ENCODE results near the gene PRKACA. TPM values are rescaled to one million over a fixed set of nuclear protein-coding genes. Genes with fewer than 3 reads are reported as not detected.

Gene PRKACA
- total RNA-seq, 6 experiments from 2014 or later = 137 to 170 (median 149) TPM

DNA sequence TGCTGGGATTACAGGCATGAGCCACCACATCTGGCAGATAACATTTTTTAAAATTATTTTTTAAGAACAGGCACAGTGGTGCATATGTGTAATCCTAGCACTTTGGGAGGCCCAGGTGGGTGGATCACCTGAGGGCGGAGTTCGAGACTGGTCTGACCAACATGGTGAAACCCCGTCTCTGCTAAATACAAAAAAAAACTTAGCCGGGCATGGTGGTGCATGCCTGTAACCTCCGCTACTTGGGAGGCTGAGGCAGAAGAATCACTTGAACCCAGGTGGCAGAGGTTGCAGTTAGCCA lies 55.1 kb downstream of the PRKACA start:
- TF ChIP-seq, protein P1, sequence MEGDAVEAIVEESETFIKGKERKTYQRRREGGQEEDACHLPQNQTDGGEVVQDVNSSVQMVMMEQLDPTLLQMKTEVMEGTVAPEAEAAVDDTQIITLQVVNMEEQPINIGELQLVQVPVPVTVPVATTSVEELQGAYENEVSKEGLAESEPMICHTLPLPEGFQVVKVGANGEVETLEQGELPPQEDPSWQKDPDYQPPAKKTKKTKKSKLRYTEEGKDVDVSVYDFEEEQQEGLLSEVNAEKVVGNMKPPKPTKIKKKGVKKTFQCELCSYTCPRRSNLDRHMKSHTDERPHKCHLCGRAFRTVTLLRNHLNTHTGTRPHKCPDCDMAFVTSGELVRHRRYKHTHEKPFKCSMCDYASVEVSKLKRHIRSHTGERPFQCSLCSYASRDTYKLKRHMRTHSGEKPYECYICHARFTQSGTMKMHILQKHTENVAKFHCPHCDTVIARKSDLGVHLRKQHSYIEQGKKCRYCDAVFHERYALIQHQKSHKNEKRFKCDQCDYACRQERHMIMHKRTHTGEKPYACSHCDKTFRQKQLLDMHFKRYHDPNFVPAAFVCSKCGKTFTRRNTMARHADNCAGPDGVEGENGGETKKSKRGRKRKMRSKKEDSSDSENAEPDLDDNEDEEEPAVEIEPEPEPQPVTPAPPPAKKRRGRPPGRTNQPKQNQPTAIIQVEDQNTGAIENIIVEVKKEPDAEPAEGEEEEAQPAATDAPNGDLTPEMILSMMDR (IDR thresholded peaks at IDR 0.05) = no peak
- Mint-ChIP-seq H3K9me3 (no peaks in the 10 kb centered on the region), H3K36me3 (ENCODE audit: low read depth) (no peaks in the 10 kb centered on the region), H3K27me3 (ENCODE audit: insufficient read depth) (peaks cover 16% of the 10 kb centered on the region), H3K4me3 (no peak overlapping the region), H3K27ac (no peak overlapping the region), H3K4me1 (ENCODE audit: low read depth) (peaks cover 4% of the 10 kb centered on the region; the same call in 1 of the 2 replicates)
- DNase-seq = no peak

- Mint-ChIP-seq H3K4me1 (ENCODE audit: low read depth) (peaks cover 4% of the 10 kb centered on the region; the same call in 1 of the 2 replicates), H3K27ac (no peak within 1 kb of the TSS), H3K4me3 (no peak within 1 kb of the TSS), H3K9me3 (no peaks in the 10 kb centered on the region), H3K27me3 (ENCODE audit: insufficient read depth) (peaks cover 16% of the 10 kb centered on the region), H3K36me3 (ENCODE audit: low read depth) (no peaks in the 10 kb centered on the region)
- no peak for DNase-seq
- TF ChIP-seq, protein P1 (IDR thresholded peaks at IDR 0.05) = no peak
Measured at GRCh38 chr19:14061751-14062557, 55.6 kb downstream of the PRKACA start, which contains the start of gene PALM3. PALM3 (minus strand) TSS chr19:14062076; CDS start chr19:14061980, 96 bp downstream.

DNA sequence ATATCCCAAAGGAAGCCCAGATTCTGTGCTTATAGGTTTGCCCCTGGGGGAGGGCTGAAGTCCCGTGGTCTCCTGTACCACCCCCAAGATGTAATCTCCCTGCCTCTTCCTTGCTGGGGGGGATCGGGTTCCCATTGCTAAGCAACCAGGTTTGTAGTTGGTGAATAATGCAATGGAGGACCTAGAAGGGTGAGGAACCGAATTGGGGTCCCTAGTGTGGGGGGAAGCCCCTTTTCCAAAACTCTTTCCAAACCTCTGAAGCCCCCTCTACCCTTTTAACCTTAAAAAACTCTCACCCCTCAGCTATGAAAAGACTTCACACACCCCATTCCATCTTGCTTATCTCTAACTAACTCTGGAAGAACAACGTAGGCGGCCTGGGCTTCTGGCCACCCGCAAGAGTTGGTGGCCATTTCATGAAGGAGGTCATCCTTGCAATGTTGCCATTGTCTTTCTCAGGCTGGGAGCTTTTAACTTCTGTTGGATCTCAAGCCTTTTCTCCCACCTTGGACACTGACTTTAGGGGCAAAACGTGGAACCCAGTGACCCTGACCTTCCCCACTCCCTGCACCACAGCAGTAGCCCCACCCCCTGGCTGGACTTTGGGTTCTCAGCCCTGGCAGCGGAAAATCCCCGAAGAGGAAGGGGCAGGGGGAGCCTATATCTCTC lies 56.3 kb downstream of the PRKACA start:
- no peak for DNase-seq
- Mint-ChIP-seq H3K36me3 (ENCODE audit: low read depth) (no peaks in the 10 kb centered on the region), H3K4me1 (ENCODE audit: low read depth) (peaks cover 4% of the 10 kb centered on the region; the same call in 1 of the 2 replicates), H3K27ac (no peak overlapping the region), H3K27me3 (ENCODE audit: insufficient read depth) (peaks cover 16% of the 10 kb centered on the region), H3K9me3 (no peaks in the 10 kb centered on the region), H3K4me3 (no peak overlapping the region)
- TF ChIP-seq, protein P1 (IDR thresholded peaks at IDR 0.05) = no peak

- Mint-ChIP-seq H3K36me3 (ENCODE audit: low read depth) (no peaks in the 10 kb centered on the region), H3K4me1 (ENCODE audit: low read depth) (peaks cover 4% of the 10 kb centered on the region; the same call in 1 of the 2 replicates)
- DNase-seq = no peak
Measured at GRCh38 chr19:14059652-14060155, 57.9 kb downstream of the PRKACA start.

DNA sequence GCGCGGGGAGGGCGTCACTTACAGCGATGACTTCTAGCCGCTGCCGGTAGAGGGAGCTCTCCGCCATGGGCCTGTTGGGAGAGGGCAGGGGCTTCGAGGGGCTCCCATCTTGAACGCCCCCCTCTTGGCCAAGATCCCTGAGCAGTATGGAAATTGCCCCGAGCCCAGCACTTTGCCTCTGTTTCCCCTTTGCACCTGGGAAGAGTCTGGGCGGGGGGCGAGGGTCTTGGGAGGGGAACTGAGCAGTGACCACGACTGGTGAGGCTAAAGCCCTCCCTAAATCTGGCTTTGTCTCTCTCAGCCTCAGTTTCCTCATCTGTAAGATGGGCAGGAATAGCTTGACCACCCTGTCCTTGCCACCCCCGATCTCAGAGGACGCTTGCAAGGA lies 58.5 kb downstream of the PRKACA start:
- peaks cover 16% of the 10 kb centered on the region for H3K27me3 Mint-ChIP-seq (ENCODE audit: insufficient read depth)
- H3K4me3 Mint-ChIP-seq = no peak overlapping the region

More at GRCh38 chr19:14059652-14060155, 57.9 kb downstream of the PRKACA start:
- TF ChIP-seq, protein P1 (IDR thresholded peaks at IDR 0.05) = no peak
- H3K4me3 Mint-ChIP-seq = no peak overlapping the region
- peaks cover 16% of the 10 kb centered on the region for H3K27me3 Mint-ChIP-seq (ENCODE audit: insufficient read depth)
- H3K27ac Mint-ChIP-seq = no peak overlapping the region
- no peaks in the 10 kb centered on the region for H3K9me3 Mint-ChIP-seq

More for the DNA sequence above, 58.5 kb downstream of the PRKACA start:
- TF ChIP-seq, protein P1 (IDR thresholded peaks at IDR 0.05) = peak; percentile 86
- no peaks in the 10 kb centered on the region for H3K9me3 Mint-ChIP-seq
- H3K4me1 Mint-ChIP-seq (ENCODE audit: low read depth) = peaks cover 4% of the 10 kb centered on the region; the same call in 1 of the 2 replicates
- DNase-seq = no peak
- no peaks in the 10 kb centered on the region for H3K36me3 Mint-ChIP-seq (ENCODE audit: low read depth)
- H3K27ac Mint-ChIP-seq = no peak overlapping the region
